GM18907 (cell line): Measurements from ENCODE around the gene ECEL1.
A peak's percentile ranks its signal among the peaks of the same experiment; 100 is the strongest.
"Not testable (repeated sequence)": the region's sequence is repeated elsewhere in the genome, so short reads cannot be mapped to it uniquely, and the experiment has no call there.

Source experiments
- ATAC-seq: cut with Tn5 transposase; IDR thresholded peaks from one replicate; pipeline ENCODE4 v1.9.1; 2021; ENCODE audit warnings: mild to moderate bottlenecking, moderate library complexity; ENCODE audit not compliant: unreplicated experiment

Gene ECEL1

DNA sequence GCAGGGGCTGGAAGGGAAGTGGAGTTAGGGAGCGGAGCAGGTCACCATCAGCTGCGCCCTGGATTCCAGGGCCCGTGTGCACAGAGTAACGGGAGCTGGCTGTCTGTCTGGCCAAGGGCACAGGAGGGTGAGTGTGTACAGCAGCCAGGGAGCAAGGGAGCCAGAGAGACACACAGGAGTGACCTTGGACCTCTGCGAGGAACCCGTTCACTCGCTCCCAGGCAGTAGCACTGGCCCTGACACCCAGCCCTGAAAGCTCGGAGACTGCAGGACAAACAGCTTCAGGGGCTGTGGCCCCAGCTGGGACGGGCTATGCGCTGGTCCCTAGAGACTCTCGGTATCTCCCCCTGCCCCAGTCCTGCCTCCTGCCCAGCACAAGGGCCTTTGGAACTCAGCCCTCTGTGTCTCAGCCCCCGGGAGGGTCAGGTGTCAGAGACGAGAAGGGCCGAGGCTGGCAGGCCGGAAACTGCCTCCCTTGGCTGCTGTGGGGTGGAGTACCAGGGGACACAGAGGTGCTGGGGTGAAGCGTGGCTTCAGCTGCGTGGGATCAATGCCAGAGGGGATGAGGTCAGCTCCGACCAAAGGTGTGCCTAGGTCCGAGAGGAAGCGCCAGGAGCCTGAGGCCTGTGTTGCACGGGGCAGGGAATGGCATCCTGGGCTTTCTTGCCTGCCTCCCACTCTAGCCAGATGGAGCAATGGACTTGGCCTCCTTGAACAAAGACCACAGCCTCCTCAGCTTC lies 43.8 kb downstream of the ECEL1 start:
- ATAC-seq: not testable (repeated sequence)

DNA sequence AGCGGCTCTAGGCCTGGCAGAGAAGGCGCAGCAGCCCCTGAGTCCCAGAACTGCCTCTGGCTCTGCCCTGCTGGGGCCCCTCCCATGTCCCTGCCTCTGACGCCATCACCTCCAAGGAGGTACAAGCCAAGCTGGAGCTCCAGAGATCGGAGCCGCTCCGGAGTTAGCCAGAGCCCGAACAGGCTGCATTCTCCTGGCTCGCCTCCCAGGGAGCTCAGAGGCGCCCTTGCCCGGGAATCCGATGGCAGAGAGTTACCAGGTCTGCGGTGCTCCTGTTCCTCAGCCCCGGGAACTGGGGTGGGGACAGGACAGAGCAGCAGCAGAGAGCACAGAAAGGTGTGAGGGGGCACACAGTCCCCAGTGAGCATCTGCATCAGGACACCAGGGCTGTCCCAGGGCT lies 44.6 kb downstream of the ECEL1 start:
- ATAC-seq: not testable (repeated sequence)

DNA sequence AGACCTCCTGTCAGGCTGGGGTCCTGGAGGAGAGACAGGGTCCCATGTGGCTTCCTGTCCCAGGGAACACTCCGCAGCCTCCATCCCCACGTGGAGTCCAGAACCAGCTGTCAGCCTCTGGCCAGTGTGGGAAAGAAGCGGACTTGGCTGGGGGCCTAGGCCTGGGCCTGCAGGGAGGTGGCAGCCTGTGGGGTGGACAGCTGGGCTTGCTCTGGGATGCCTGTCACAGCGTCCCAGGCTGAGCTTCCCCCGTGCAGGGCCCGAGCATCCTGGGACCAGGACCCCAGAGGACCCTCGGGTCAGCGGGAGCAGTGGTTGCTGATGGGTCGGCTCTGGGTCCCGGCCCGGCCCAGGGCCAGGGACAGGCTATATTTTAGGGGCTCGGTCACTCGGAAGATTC lies 45.2 kb downstream of the ECEL1 start:
- not testable (repeated sequence) for ATAC-seq

DNA sequence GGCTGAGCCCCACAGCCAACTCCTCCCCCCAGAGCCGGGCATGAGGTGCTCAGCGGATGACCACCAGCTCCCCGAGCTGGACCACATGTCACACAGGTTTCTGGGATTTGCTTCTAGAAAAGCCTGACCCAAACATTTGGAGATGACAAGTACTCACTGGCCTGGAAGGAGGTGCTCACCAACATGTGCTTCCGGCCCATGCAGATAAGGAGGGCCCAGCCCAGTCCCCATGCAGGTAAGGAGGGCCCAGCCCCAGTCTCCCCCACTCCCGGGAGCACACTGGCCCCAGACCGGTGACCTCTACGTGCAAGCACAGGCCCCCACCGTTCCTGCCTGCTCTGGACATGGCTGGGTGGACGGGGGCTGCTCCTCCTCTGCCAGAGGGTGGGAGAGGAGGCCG lies 45.7 kb downstream of the ECEL1 start:
- not testable (repeated sequence) for ATAC-seq

DNA sequence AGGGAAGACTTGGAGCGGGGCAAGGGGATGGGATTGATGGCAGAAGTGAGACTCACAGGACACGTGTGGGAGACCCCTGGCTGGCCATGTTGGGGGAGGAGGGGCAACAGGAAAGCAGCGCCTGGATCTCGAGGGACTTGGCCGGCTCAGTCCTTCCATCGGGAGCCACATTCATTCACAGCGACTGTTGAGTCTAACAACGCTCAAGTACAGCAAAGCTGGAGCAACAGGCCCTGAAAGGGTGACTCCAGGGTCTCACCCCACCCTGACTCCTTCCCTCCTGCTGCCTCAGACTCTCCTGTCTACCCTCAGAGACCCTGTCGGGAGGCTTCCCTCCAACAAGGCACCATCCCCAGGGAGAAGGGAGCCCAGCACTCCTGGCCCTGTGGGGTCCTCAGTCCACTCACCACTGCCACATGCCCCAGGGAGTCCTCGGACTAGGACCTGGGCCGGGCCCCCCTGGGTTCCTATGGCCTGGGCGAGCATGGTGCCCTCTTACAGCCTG lies 46.4 kb downstream of the ECEL1 start:
- no peak for ATAC-seq

DNA sequence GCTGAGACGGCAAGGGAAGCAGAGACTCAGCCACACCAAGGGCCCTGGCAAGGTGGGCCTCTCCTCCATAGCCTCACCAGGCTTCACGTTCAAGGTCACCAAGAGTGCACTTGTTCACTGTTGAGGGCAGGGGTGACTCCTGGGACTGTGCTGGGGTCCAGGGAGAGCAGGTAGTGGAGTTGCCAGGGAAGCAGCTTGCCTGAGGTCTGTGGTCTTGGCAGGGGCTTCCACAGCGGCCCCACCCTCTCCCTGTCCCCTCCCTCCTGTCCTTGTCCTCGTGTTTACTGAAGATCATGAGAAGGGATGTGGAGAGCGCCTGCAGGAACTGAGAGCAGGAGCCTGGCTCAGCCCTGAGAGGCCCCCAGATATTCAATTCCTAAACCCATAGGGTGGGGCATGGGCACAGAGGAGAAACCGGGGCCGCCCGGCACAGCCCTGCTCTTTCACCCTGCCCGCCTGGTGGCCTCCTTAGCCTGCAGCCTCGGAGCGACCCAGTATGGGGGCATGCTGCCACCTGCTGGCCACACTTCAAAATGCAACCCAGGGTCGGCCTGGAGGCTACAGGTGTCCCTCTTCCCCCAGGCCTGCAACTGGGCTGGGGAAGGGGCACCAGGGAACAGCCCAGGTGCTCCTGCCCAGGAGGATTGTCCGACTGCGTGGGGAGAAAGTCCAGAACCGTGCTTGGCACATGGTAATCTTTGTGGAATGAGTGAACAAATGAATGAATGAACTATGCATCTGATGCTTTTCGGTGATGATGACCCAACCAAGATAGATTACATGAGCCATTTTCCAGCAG lies 47.2 kb downstream of the ECEL1 start:
- peak; percentile 80 for ATAC-seq

DNA sequence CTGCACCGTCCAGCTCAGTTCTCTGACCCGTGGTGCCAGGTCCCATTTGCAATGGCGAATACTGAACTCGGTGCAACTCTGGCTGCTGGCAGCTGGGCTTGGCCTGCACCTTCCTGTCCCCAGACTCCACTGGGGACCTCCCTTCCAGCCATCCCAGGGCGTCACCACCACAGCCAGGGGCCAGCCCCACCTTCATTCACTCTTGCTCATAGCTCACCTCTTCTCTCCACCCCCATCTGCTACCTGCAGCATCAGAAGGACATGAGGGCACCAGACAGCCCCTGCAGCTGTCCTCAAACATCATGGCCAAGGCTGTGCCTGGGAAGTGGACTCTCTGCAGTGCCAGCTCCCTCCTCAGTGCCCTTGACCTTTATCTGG lies 47.9 kb downstream of the ECEL1 start:
- no peak for ATAC-seq

DNA sequence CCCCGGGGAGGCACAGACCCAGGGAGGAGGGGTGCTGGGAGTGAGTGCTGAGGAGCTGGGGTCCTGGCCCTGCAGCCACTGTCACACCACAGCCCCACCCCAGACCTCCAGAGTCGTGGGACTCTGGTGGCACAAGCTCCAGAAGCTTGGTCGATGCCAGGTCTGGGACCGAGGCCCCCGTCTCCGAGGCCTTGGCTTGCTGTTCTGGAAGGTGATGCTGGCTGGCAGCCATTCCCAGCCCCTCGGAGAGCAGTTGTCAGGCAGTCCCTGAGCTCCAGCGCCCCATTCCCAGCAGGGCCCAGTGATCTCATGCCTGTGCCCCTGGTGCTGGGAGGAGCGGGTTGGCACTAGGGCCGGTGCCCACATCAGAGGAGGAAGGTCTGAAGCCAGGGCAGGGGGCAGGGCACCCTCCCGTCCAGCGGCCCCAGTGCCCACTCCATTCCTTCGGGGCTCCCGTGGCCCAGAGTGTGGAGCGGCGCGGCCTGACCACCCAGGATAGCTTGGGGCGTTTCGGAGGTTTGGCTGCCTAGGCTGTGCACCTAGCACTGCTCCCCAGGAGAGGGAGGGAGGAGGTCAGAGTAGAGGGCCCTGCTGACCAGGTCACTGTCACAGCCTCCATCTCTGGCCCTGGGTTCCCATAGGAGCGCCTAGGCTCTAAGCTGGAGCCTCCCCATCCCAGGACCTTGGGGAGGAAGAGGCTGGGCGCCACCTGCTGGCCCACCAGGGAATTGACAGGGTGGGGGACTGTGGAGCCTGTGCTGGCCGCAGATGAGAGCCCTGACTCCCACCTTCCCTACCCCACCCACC lies 48.5 kb downstream of the ECEL1 start:
- ATAC-seq: no peak

DNA sequence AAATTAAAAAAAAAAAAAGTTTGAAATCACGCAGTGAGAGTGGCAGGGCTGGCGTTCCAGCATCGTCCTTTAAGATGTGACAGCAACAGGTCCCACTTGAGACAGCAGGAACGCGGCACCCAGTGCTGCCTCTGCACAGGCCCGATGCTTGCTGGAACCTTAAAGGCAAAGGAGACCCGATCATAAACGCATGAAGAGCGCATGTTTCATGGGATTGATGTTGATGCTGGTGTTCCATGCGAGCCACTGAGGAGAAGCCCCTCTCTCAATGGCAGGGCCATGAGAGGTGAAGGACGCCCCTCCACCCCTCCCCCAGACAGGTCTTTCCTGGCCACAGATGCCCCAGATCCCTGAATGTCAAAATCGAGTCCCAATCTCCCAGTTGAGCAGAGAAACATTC lies 49.5 kb downstream of the ECEL1 start:
- no peak for ATAC-seq

DNA sequence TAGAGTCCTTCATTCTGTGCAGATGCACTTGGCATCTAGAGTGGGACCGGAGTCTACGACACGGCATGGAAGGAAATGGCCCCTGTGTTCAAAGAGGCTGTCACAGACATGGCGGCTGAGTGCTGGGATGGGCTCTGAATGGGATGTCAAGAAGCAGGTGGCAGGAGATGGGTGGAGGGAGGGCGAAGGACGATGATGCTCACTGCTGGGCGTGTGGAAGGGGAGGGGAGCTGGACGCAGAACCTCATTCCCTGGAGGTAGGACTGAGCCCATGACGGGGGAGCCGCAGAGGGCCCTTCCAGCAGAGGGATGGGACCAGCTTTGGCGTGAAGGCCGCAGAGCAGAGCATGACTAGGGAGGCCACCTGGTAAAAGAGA lies 50.5 kb downstream of the ECEL1 start:
- ATAC-seq: no peak

DNA sequence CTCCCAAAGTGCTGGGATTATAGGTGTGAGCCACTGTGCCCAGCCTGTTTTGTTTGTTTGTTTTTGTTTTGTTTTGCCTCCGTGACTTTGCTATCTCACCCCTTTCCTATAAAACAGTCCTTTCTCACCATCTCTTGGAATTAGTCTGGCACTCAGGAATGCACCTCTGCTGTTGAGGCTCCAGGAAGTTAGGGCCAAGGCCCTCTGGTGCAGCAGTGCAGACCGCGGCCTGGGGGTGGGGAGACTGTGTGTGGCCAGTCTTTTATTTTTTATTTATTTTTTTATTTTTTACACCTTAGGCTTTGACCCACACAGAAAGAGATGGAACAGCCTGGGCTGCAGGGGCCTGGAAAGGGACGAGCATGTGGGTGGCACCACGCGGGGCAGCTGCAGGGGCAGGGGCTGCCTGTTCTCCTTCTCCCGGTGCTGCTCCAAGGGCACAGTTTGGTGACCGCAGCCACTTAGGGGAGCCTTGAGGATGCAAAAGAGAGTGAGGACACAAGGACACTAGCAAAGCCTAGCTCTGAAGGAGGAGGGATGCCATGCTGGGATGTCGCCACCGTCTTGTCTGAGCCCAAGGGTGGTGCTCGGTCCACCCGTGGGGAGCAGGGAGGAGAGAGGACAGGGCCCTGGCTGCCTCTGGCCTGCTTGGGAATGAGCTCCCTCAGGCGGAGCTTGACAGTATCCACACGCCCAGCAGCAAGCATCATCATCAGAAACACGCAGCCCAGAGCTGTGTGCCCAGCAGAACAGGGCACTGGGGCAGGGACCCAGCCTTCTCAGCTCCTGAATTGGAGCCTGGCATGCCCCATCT lies 51.0 kb downstream of the ECEL1 start:
- ATAC-seq: no peak

DNA sequence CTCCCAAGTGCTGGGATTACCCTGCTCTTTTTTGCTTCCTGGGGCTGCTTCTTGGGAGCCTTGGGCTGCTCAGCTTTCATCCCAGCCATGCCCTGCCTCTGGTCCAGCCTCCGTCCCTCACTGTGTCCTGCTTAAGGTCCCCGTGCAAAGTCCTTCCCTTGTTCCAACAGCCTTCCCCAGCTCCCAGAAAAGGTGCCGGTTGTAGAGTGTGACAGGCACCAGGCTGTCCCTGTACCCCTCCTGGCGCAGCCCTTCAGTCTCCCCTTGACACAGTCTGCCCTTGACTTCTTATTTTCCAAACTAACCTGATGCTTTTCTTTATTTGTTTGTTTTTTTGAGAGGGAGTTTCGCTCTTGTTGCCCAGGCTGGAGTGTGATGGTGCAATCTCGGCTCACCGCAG lies 51.8 kb downstream of the ECEL1 start:
- ATAC-seq: no peak

DNA sequence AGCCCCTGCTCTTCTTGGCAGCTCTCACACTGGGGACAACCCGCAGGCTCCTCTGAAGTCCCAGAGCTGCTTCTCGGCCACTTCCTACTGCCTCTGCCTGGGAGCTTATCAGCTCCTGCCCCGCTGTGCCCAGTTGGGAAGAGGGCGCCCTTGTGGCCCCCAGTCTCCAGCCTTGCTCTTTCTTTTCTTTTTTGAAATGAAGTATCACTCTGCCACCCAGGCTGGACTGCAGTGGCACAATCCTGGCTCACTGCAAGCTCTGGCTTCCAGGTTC lies 52.3 kb downstream of the ECEL1 start:
- ATAC-seq: no peak

DNA sequence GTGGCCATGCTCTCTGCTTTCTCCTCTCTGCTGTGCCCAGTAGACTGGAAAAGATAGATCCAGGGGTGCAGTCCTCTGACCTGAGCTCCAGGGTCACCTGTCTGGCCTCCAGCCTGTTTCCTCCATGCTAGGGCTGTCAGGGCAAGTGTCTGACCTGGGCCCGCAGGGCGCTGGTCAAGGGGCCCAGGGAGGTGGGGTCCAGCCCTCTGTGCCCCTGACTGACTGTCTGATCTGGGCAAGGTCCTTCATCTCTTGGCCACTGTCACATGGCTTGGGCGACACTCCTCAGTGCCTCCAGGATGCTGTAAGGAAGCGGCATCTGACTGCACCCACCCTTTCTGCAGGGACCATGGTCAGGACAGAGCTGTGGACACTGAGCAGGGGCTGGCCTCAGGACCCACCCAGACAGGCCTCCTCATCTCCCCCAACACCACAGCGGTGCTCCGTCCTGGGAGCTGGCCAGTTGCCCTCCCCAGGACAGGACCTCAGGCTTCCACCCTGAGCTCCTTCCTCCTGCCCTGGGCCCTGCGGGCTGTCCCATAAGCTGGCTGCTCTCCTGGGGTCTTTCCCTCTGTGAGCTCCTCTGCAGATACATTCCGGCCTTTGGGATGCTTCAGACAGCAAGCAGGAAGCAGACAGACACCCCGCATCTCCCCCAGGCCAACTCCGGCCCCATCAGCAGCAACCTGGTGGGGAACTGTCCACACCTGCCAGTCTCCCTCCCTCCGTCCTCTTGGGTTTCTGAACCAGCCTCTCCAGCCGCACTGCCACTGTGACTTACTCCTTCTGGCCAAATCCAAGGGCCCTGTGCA lies 52.9 kb downstream of the ECEL1 start:
- ATAC-seq: no peak

DNA sequence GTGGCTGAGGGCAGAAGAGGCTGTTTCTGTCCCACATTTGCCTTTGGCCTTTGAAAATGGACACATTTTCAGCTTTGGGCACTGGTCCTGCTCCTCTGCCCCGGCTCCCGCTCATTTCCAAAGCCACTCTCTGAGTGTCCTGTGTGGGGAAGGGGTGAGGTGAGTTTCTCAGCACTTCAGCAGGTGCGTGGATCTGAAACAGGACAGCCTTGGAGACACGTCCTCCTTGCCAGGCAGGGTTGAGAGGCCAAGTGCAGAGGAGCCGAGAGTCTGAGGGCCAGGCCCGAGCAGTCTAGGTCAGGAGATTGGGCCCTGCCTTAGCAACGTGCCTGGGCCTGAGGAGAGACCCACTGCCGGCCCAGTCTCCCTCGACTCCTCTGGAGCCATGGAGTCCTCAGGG lies 53.5 kb downstream of the ECEL1 start:
- ATAC-seq: no peak

DNA sequence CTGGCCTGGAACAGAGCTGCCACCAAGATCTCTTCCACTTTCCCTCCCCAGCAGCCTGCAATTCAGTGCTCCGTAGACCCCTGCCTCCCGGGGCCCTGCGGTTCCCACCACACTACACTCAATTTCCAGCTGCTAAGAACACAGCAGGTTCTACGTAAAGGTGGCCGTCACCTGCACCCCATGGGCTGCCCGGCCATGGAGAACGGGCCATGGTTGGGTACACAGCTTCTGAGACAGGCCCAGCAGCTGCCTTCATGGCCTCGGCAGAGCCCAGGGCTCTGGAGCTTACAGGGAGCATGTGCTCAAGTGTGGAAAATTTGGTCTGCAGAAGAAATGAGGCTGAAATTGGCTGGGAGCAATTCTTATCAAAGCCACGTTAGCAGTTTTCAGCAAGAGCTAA lies 54.0 kb downstream of the ECEL1 start:
- not testable (repeated sequence) for ATAC-seq

DNA sequence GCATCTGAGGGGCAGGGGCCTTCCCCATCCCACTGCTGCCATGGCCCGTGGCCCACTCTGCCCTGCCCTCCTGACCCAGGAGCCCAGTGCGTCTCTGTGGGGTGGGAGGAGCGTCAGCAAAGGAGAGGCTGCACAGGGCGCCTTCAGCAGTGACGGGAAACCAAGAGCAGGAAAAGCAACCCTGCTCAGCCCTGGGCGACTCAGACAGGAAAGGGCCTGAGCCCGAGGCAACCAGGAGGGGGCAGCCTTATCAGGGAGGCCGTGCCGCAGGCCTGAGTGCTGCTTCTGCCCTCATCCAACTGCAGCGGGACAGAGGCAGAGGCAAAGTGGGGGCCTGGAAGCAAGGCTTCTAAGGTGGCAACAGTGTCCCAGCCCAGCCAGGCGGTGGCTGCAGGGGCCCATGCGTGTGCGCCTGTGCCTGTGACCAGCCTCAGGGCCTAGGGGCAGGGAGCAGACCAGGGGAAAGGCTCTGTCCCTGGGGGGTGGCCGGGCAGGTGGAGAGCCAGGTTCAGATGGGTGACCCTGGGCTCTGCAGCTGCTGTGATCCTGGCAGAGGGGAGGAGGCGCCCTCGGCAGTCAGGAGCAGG lies 54.9 kb downstream of the ECEL1 start:
- no peak for ATAC-seq

DNA sequence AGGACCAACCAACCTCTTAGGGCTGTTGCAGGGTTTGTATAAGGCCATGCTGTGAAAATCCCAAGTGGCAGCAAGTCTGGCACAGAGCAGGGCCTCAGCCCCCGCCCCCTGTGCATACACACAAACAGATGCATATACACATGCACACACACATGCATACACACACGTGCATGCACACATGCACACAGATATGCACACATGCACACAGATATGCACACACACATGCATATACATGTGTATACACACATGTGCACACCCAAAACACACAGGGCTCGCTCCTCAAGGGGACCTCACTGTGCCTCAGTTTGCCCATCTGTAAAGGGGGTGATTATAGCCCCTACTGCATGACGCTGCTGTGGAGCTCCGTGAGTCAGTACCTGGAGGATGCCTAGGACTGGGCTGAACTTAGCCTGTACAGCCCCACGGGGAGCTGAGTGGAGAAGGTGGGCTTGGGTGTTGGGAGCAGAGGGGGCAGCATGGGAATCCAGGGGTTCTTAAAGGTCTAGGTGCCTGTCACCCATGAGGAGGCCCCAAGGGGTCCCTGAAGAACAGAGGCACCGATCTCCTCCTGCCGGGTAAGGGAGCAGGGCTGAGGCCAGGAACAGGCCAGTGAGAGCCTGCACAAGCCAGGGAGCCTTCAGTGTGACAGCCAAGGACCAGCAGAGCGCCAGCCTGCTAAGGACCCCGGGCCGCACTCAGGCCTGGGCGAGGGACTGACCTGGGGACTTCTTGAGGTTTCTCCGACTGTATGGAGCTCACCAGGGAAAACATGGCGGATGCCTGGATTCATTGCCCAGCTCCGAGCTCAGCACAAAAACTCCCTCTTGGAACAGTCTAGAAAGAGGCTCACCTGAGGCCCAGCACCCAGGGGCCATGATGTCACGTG lies 55.7 kb downstream of the ECEL1 start:
- ATAC-seq: no peak
